HG02623 (cell line): Measurements from ENCODE around the gene BMF.
"Not testable (repeated sequence)": the region's sequence is repeated elsewhere in the genome, so short reads cannot be mapped to it uniquely, and the experiment has no call there.

Experiments used
- ATAC-seq: cut with Tn5 transposase; IDR thresholded peaks from one replicate; pipeline ENCODE4 v1.9.1; 2021; ENCODE audit warnings: moderate library complexity; ENCODE audit not compliant: unreplicated experiment

BMF gene

DNA sequence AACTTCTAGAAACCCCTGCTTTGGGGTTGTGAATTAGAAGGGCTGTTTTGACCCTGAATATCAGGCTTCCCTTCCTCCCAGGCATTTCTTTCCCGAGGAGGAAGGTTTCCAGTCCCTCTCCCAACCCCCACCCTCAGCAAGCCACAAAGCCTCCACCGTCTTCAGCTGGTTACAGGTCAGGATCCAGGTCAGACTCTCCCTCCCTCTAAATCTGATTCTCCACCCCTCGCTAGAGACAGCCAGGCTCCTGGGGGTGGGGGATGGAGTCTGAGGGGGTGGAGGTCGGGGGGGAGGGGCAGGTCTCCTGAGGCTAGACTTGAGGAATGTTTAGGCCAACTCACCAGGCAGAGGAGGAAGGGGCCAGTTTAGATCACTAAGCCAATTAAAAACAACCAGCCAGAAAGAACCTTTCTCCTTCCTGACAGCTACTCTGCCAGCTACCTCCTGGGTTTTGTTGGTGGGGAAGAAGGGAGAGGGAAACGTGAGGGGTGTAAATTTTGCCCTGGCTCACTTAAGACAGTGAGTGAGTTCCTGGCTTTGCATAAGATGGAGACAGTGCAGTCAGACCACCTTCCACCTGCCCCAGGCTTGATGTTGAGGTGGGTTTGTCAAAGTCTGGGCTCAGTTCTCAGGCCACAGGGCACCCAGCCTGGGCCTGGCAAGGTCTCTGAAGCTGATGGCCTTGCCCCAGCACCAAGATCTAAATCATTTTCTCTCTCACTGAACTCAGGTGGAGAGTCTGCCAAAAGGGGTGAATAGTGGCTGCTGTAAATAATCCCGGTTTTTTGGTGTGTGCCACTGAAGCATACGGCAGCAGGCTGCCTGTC is 19.5 kb downstream of the BMF start:
- ATAC-seq: no peak

DNA sequence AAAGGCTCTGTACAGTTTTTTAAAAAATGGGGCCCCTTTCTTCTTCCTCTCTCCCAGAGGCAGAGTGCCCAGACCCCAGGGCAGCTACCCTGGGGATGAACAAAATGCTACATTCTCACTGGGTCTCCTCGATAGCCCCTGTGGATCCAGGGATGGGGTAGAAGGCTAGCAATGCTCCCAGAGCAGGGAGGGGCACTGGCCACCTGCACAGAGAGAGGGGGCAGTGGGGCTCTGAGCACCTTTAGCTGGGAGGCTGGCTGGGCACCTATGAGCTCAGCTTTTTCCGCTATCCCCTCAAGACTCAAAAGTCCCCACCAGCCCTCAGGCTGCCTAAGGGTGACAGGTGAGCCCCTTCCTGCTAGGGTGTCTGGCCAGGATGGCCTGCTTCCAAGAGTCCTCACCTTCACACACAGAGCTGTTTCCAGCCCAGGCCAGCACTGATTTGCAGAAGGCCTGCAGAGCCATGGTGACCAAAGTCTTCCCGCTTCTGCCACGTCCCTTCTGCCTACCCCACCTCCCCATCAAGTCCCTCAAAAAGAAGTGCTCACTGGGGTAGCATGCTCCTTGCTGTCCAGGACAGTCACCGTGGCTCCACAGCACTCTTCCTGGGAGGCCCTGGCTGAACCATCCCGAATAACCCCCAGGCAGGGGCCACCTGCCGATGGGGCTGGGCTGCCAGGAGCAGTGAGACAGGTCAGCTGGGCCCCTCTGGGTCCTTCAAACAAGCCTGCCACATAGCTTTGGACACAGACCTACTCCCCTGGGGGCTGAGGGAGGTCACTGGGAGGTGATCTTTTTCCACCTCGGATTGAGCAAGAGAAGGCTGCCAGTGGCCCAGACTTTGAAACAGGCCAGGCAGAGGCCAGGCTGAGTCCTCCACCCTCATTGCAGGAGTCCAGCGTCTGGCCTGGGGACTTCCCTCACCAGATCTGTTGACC is 20.4 kb downstream of the BMF start:
- no peak for ATAC-seq

DNA sequence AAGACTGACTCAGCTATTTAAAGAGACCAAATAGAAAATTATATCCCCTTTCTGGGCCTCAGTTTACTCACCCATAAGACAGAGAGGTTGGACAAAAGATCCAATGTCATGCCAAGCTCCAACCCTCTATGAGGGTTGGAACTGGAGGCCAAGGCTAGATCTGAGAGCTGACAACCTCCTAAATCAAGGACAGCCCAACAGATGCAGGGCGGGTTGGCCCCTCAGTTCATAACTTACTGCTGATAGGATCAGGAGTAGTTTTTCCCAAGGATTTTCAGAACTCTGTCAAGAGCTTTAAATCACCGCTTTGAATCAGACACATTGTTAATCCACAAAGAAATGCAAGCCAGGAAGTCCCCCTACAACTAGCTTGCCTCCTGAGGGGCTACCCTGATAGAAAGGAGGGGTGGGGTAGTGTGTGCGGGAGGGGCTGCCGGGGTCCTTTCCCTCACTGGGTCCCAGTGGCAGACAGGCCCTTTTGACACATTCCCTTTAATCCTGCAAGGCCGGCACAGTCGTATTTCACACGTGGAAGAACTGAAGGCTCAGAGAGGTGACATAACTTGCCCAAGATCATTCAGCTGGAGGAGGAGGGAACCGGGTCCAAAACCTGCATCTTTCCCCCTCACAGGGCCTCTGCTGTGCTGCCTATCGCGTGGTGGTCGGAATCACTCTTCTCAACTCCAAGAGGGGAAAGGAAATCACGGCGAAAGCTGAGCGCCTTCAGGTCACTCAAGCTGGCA is 21.4 kb downstream of the BMF start:
- no peak for ATAC-seq

GRCh38 chr15:40085266-40085665 is 23.4 kb downstream of the BMF start:
- no peak for ATAC-seq

GRCh38 chr15:40084650-40085049 is 24.0 kb downstream of the BMF start:
- ATAC-seq: no peak

DNA sequence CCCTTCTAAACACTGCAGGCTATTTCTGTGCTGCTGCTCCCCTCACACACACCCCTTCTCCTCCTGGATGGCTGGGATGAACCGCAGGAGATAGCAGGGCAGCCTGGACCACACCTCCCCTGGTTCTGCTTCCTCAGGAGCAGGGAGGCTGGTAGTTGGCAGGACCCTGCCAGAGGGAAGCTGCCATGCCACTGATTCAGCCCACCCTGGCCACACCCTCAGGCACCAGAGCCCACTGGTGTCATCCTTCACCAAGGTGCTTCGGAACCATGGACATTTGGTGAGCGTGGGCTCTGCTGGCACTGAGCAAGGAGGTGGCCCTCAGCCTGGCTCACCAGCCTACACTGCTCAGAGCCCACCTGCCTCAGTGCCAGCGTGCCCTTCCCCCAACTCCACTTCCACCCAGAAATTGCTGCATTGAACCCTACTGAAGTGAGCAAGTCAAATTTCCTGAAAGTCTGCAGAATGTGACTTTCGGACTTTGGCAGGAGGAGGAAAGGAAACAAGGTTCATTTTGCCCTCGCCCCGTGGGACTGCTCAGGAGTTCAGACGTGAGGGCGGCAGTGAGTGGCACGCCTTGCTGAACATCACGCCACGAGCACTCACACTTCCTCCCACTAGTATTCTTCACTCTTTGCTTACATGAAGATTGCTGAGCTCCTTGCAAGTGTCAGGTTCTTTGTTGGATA is 26.3 kb downstream of the BMF start:
- no peak for ATAC-seq

DNA sequence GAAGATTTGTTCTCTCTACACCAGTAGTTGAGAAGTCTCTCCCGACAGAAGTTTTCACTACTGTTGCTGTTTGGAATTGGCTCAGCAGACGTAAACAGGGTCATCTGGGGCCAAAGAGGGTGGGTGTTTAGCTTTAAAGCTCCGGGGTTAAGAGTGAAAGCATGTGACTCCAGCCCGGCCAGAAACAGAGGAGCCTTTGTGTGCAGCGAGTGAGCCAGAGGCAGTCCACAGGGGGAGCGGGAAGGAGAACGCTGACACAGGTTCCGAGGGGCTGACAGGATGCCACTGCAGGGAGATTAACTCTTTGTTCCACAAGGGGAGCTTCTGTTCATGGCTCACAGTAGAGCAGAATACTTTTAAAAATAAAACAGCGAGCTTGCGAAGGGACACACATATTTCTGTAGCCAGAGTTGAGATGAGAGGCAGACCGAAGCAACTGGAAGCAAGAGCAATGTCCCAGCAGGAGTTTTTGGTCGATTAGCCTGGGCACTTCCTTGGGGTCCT is 26.9 kb downstream of the BMF start:
- ATAC-seq: no peak

- ATAC-seq: no peak
Measured at GRCh38 chr15:40080847-40081246, 27.8 kb downstream of the BMF start.

DNA sequence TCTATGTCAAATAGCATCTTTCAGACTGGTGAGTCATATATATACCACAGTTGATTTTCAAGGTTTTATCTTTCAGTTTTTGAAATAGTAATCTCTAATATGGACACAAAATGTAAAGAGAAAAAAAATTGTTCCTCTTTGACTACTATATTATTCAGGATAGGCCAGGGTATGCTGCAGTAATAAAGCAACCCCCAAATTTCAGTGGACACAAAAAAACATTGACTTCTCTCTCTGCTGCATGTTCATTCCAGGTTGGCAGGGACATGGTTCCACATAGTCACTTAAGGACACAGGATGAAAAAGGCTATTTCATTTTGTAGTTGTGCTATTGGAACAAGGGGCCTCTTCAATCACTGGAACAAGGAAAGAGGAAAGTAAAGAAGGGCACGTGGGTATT is 28.6 kb downstream of the BMF start:
- no peak for ATAC-seq

DNA sequence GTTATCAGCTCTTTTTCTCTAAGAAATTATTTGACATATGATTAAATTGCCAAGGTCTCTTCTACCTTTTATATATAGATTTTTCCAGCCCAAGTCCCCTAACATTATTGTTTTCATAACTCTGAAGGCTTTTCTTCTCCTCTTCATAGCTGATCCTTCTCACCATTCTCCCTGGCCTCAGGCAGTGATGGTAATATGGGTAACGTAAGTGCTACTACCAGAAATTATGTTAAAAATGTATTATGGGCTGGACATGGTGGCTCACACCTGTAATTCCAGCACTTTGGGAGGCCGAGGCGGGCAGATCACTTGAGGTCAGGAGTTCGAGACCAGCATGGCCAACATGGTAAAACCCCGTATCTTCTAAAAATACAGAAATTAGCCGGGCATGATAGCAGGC is 29.2 kb downstream of the BMF start:
- no peak for ATAC-seq

DNA sequence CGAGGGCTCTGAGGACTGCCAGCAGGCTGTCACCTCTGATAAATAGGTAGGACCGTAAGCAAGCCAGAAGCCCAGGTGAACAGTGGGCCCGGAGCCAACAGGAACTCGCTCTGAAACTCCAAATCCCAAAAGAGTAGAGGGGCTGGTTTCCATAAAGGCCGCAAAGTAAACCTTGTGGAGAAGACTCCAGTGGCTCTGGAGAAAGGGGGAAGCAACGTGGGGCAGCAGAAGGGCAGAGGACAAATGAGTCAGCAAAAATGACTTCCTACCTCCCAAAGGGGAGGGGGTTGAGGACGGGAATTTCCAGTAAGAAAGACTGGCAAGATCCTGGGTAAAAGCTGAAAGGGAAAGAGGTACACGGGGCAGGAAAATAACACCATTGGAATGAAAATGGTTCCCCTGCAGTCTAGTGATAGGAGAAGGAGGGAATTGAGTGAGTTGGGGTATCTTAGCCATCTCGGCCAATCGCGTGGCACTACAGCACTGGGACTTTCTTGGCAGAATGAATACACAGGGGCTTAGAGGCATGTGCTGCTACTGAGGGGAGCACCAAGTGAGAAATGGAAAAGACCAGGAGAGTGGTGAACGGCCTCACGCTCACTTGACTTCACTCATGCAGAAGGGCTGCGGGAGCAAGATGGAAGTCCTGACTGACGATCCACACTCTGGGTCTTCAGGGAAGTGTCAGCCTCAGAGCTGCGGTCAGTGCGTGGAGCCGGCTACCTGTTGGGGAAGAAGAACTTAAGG is 33.2 kb downstream of the BMF start:
- no peak for ATAC-seq

DNA sequence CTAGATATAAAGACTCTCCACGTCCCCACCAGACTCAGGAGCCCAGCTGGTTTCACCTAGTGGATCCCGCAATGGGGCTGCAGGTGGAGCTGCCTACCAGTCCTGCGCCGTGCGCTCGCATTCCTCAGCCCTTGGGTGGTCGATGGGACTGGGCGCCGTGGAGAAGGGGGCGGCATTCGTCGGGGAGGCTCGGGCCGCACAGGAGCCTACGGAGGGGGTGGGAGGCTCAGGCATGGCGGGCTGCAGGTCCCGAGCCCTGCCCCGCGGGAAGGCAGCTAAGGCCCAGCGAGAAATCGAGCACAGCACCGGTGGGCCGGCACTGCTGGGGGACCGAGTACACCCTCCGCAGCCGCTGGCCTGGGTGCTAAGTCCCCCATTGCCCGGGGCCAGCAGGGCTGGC is 34.0 kb downstream of the BMF start:
- not testable (repeated sequence) for ATAC-seq

DNA sequence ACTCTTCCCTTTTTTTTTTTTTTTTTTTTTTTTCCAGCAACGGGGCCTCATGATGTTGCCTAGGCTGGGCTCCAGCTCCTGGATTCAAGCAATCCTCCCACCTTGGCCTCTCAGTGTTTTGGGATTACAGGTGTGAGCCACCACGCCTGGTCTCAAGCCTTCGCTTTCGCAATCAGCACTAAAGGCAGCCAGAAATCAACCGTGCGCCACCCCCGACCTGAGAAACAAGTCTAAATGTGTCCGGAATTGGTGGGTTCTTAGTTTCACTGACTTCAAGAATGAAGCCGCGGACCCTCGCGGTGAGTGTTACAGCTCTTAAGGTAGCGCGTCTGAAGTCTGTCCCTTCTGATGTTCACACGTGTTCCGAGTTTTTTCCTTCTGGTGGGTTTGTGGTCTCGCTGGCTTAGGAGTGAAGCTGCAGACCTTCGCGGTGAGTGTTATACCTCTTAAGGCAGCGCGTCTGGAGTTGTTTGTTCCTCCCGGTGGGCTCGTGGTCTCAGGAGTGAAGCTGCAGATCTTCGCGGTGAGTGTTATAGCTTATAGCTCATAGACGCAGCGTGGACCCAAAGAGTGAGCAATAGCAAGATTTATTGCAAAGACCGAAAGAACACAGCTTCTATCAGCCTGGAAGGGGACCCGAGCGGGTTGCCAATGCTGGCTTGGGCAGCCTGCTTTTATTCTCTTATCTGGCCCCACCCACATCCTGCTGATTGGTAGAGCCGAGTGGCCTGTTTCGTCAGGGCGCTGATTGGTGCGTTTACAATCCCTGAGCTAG is 34.8 kb downstream of the BMF start:
- not testable (repeated sequence) for ATAC-seq

GRCh38 chr15:40072216-40072990 is 36.3 kb downstream of the BMF start:
- no peak for ATAC-seq

GRCh38 chr15:40070608-40071218 is 38.0 kb downstream of the BMF start:
- no peak for ATAC-seq

DNA sequence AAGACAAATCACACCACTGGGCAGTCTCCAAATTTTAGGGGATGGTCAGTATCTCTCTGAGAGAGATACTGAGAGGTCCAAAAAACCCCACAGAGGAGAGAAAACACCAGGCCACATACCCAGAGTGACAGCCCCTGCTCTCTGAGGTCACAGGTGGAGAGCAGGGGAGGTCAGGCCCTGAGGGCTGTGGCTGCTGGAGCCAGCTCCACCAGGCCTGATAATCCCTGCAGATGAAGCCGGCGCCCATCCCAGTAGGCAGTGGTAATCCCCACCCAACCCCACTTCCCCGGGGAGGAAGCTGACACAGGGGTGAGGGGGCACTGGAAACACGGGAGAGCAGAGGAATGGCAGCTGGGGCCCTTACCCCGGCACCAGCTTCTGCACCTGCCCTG is 38.5 kb downstream of the BMF start:
- ATAC-seq: no peak

DNA sequence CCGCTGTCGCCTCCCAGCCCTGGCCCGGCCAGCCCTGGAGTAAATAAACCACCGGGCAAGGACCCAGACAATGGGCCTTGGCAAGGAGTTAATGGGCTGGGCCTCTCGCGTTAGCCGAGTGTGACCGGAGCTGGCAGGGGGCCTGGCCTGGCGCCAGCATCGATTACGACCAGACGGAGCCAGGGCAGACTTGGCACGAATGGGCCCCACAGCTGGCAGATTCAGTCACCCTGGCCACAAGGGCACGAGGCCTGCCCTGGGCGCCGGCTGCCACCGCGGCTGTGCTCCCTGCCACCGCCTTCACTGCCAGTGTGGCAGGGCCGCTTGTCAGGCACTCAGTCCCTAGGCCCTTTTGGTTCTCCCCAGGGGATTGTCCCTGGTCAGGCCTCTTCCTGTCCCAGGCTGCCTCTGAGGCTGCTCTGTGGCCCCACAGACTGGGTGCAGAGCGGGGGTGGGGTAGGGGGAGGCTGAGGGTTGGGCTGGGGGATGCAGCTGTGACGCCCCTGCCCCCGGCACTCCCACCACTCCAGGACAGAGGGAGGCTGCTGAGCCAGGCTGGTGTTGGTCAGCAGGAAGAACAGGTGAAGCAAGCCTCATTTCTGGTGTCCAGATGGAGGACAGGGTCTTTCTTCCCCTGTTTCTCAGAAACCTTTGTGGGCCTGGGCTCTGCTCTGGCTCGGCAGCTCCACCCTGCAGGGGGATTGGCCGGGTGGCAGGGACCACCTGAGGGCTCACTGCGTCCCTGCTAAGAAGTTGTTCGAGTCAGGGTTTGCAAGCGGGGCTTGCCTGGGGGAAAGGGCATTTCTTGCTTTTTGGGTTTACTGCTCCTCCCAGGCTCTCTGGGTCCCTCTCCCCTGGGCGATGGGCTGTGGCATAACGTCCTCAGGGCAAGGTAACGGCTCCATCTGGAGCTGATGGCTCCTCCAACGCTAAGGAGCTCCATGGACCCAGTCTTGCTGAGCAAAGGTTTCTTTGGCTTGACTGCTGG is 39.2 kb downstream of the BMF start:
- peak; percentile 53 for ATAC-seq
